HepG2 (cell line): Measurements from ENCODE around the gene EMILIN1. TPM values are rescaled to one million over a fixed set of nuclear protein-coding genes. Genes with fewer than 3 reads are reported as not detected.

ENCODE experiments used
- AHR ChIP-seq: IDR thresholded peaks from 2 replicates; pipeline ENCODE4 v1.6.1; 2018; ENCODE audit warnings: missing genetic modification reagents, missing compliant biosample characterization
- ATF6 ChIP-seq: sonication (generic); formaldehyde crosslinking; conservative IDR thresholded peaks from 2 replicates; pipeline ENCODE4 v1.4.0; 2020; ENCODE audit warnings: missing genetic modification reagents
- E2F5 ChIP-seq: sonication (generic); formaldehyde crosslinking; conservative IDR thresholded peaks from 2 replicates; pipeline ENCODE4 v1.4.0; 2020; ENCODE audit warnings: missing genetic modification reagents
- HOXD1 ChIP-seq: sonication (generic); formaldehyde crosslinking; IDR thresholded peaks from 2 replicates; pipeline ENCODE4 v1.5.0; 2020; ENCODE audit warnings: missing genetic modification reagents
- KDM5B ChIP-seq: sonication (generic); formaldehyde crosslinking; IDR thresholded peaks from 2 replicates; pipeline ENCODE4 v1.4.0; 2020; ENCODE audit warnings: missing genetic modification reagents, mild to moderate bottlenecking, borderline replicate concordance
- MAX ChIP-seq: IDR thresholded peaks from 2 replicates; pipeline ENCODE4 v1.6.1; 2012; ENCODE audit warnings: inconsistent platforms
- MEIS2 ChIP-seq: sonication (generic); formaldehyde crosslinking; IDR thresholded peaks from 2 replicates; pipeline ENCODE4 v1.9.0; 2021; ENCODE audit warnings: mild to moderate bottlenecking, missing genetic modification reagents
- TEAD3 ChIP-seq: optimal IDR thresholded peaks from 2 replicates; pipeline ENCODE3; 2016; ENCODE audit warnings: borderline replicate concordance
- U2AF2 ChIP-seq: fragments of 200-400 bp; formaldehyde crosslinking; IDR thresholded peaks from 2 replicates; pipeline ENCODE4 v1.6.1; 2017; ENCODE audit warnings: low read depth, mild to moderate bottlenecking, low read length
- UBTF ChIP-seq: sonication (generic); formaldehyde crosslinking; IDR thresholded peaks from 2 replicates; pipeline ENCODE4 v1.4.0; 2020; ENCODE audit warnings: mild to moderate bottlenecking, missing genetic modification reagents
- ZBTB44 ChIP-seq: sonication (generic); formaldehyde crosslinking; IDR thresholded peaks from 2 replicates; pipeline ENCODE4 v1.4.0; 2020; ENCODE audit warnings: missing genetic modification reagents
- ZNF264 ChIP-seq: sonication (generic); formaldehyde crosslinking; IDR thresholded peaks from 2 replicates; pipeline ENCODE4 v1.4.0; 2020; ENCODE audit warnings: missing genetic modification reagents
- ZNF317 ChIP-seq: sonication (generic); formaldehyde crosslinking; IDR thresholded peaks from 2 replicates; pipeline ENCODE4 v1.5.0; 2020; ENCODE audit warnings: mild to moderate bottlenecking, missing genetic modification reagents
- ZNF550 ChIP-seq: sonication (generic); formaldehyde crosslinking; IDR thresholded peaks from 2 replicates; pipeline ENCODE4 v1.4.0; 2020; ENCODE audit warnings: mild to moderate bottlenecking, missing genetic modification reagents, borderline replicate concordance
- ZNF772 ChIP-seq: sonication (generic); formaldehyde crosslinking; IDR thresholded peaks from 2 replicates; pipeline ENCODE4 v1.5.0; 2020; ENCODE audit warnings: mild to moderate bottlenecking, missing genetic modification reagents
- polyA plus RNA-seq, 8 experiments: library from polyadenylated mRNA; depleted of rRNA in 3 of 8; stranded (reverse) in 7 of 8; unstranded in 1 of 8; fragments of >200 nt; fragmentation: Illumina TruSeq in 4 of 8; extraction: Trizol in 4 of 8; gene quantifications; 2 replicates each; pipeline versions ENCODE4 v1.2.1 to v1.2.3, GENCODE V29; 2011 to 2016; ENCODE audit warnings: low read depth in 4 of 8, missing spikeins in 1 of 8, mixed read lengths in 1 of 8; ENCODE audit not compliant: insufficient read depth in 1 of 8
- total RNA-seq, 5 experiments: library from RNA; depleted of rRNA; stranded (reverse); fragments of >200 nt; fragmentation: Illumina TruSeq; extraction: Trizol; gene quantifications; 2 replicates each; pipeline ENCODE4 v1.2.3, GENCODE V29; 2016; ENCODE audit warnings: low read depth in 1 of 5
- TF ChIP-seq, protein P1 (sequence below): sonication (generic); formaldehyde crosslinking; IDR thresholded peaks from 2 replicates; pipeline ENCODE4 v1.4.0; 2020; ENCODE audit warnings: mild to moderate bottlenecking, missing genetic modification reagents
- TF ChIP-seq, protein P2 (sequence below): IDR thresholded peaks from 2 replicates; pipeline ENCODE4 v1.6.1; 2018; ENCODE audit warnings: missing genetic modification reagents

The EMILIN1 gene
- total and polyA plus RNA-seq, 2 of the 13 experiments (the other 11 are each of a cell fraction or from before 2014, with no cell fraction given), result 8.1 to 9.7 TPM

- TF ChIP-seq ZNF550 (CRISPR knock-in tag) (no peak; the same call in 1 of the 2 replicates), ZNF772 (CRISPR knock-in tag) (peak; percentile 88), U2AF2 (0 out of 2 replicates have a peak, but pooled peaks have one; percentile 42), UBTF (CRISPR knock-in tag) (peak; percentile 78), E2F5 (CRISPR knock-in tag) (peak; percentile 42; the same call in 1 of the 2 replicates), KDM5B (CRISPR knock-in tag) (peak; percentile 74; the same call in 1 of the 2 replicates), ZBTB44 (CRISPR knock-in tag) (no peak), ZNF317 (CRISPR knock-in tag) (peak; percentile 88), AHR (CRISPR knock-in tag) (no peak; the same call in 1 of the 2 replicates), HOXD1 (0 out of 2 replicates have a peak, but pooled peaks have one; percentile 81), MEIS2 (CRISPR knock-in tag) (peak; percentile 93), MAX (peak; percentile 91), ATF6 (CRISPR knock-in tag) (no peak), ZNF264 (CRISPR knock-in tag) (peak; percentile 95), TEAD3 (peak; percentile 89)
- TF ChIP-seq, protein P1, sequence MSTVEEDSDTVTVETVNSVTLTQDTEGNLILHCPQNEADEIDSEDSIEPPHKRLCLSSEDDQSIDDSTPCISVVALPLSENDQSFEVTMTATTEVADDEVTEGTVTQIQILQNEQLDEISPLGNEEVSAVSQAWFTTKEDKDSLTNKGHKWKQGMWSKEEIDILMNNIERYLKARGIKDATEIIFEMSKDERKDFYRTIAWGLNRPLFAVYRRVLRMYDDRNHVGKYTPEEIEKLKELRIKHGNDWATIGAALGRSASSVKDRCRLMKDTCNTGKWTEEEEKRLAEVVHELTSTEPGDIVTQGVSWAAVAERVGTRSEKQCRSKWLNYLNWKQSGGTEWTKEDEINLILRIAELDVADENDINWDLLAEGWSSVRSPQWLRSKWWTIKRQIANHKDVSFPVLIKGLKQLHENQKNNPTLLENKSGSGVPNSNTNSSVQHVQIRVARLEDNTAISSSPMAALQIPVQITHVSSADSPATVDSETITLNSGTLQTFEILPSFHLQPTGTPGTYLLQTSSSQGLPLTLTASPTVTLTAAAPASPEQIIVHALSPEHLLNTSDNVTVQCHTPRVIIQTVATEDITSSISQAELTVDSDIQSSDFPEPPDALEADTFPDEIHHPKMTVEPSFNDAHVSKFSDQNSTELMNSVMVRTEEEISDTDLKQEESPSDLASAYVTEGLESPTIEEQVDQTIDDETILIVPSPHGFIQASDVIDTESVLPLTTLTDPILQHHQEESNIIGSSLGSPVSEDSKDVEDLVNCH (CRISPR knock-in tag), result no peak
- TF ChIP-seq, protein P2, sequence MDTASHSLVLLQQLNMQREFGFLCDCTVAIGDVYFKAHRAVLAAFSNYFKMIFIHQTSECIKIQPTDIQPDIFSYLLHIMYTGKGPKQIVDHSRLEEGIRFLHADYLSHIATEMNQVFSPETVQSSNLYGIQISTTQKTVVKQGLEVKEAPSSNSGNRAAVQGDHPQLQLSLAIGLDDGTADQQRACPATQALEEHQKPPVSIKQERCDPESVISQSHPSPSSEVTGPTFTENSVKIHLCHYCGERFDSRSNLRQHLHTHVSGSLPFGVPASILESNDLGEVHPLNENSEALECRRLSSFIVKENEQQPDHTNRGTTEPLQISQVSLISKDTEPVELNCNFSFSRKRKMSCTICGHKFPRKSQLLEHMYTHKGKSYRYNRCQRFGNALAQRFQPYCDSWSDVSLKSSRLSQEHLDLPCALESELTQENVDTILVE, result peak; percentile 97
These were observed 17.6 kb downstream of the EMILIN1 start (continued) for GRCh38 chr2:27095745-27096651.
